GM12878 (cell line): ENCODE results near the gene SLC35E1.

Experiments
- CBFB ChIP-seq: IDR thresholded peaks from 2 replicates; pipeline ENCODE4 v1.6.1; 2016; ENCODE audit warnings: antibody characterized with exemption, low read depth
- CTCF ChIP-seq, 3 experiments: IDR thresholded peaks in 2 of 3; conservative IDR thresholded peaks in 1 of 3; 2 replicates each; pipeline ENCODE4 v1.5.1; 2011; ENCODE audit warnings: low read depth in 3 of 3, low read length in 3 of 3, mild to moderate bottlenecking in 3 of 3, control low read depth in 2 of 3, moderate library complexity in 2 of 3, inconsistent platforms in 1 of 3, mixed read lengths in 1 of 3; ENCODE audit not compliant: control insufficient read depth in 2 of 3, insufficient read depth in 1 of 3; ENCODE audit errors: extremely low read depth in 1 of 3
- EP300 ChIP-seq, 2 experiments: fragments of 150-350 bp in 1 of 2; IDR thresholded peaks; 2 replicates each; pipeline ENCODE4 v1.6.1; 2011 to 2012; ENCODE audit warnings: low read depth in 2 of 2, low read length in 2 of 2, borderline replicate concordance in 1 of 2, improper control_type of control experiment in 1 of 2, inconsistent platforms in 1 of 2; ENCODE audit not compliant: control insufficient read depth in 1 of 2
- JUND ChIP-seq: IDR thresholded peaks from 2 replicates; pipeline ENCODE4 v1.6.1; 2012; ENCODE audit warnings: low read depth, mild to moderate bottlenecking, low read length, improper control_type of control experiment, moderate library complexity
- MTA3 ChIP-seq: IDR thresholded peaks from 2 replicates; pipeline ENCODE4 v1.6.1; 2012; ENCODE audit warnings: low read length, inconsistent platforms, borderline replicate concordance
- POLR2A ChIP-seq: IDR thresholded peaks from 2 replicates; pipeline ENCODE4 v1.6.1; 2011; ENCODE audit warnings: low read depth, mild to moderate bottlenecking, low read length
- SMC3 ChIP-seq: IDR thresholded peaks from 2 replicates; pipeline ENCODE4 v1.6.1; 2011; ENCODE audit warnings: low read length, improper control_type of control experiment, borderline replicate concordance
- TAF1 ChIP-seq: IDR thresholded peaks from 2 replicates; pipeline ENCODE4 v1.6.1; 2011; ENCODE audit warnings: mild to moderate bottlenecking, low read depth, low read length, borderline replicate concordance
- YY1 ChIP-seq: IDR thresholded peaks from 2 replicates; pipeline ENCODE4 v1.6.1; 2011; ENCODE audit warnings: low read depth, mild to moderate bottlenecking, low read length
- ZNF274 ChIP-seq: IDR thresholded peaks from one replicate; pipeline ENCODE4 v1.8.0; 2011; ENCODE audit not compliant: insufficient read length, insufficient read depth
- ZZZ3 ChIP-seq: IDR thresholded peaks from 2 replicates; pipeline ENCODE4 v1.6.1; 2011; ENCODE audit warnings: low read depth; ENCODE audit not compliant: control insufficient read depth, insufficient read length

- TF ChIP-seq JUND (no peak), TAF1 (no peak), EP300 (IDR thresholded peaks at IDR 0.05; ENCODE audit: borderline replicate concordance in 1 of 2, control insufficient read depth in 1 of 2, low read depth in 2 of 2, low read length in 2 of 2) (no peak), CTCF (IDR thresholded peaks at IDR 0.05 in 2 of 3, conservative IDR thresholded peaks at IDR 0.05 in 1 of 3; ENCODE audit: control insufficient read depth in 2 of 3, extremely low read depth in 1 of 3, insufficient read depth in 1 of 3, low read depth in 3 of 3, low read length in 3 of 3) (no peak), MTA3 (no peak), POLR2A (no peak), YY1 (no peak), CBFB (no peak), ZNF274 (no peak), ZZZ3 (no peak), SMC3 (no peak)
These were observed 17.4 kb downstream of the SLC35E1 start for GRCh38 chr19:16554776-16555175.
